ENCODE measurements around the gene KTI12.

Gene KTI12

GRCh38 chr1:52070704-52071103, 37.1 kb upstream of the KTI12 start:
- Histone ChIP-seq H3K4me3 (replicated peaks; ENCODE audit: insufficient read depth, low read length) (no peak overlapping the region), H3K27ac (replicated peaks) (no peak overlapping the region), H3K27me3 (ENCODE audit: insufficient read depth, poor library complexity, severe bottlenecking) (no peaks in the 10 kb centered on the region)
- TF ChIP-seq SPI1 (IDR thresholded peaks at IDR 0.05; ENCODE audit: borderline replicate concordance, low read depth) (no peak), CTCF (IDR thresholded peaks at IDR 0.05; ENCODE audit: insufficient read depth, low read length) (no peak), REST (IDR thresholded peaks at IDR 0.05; ENCODE audit: insufficient replicate concordance, low read depth) (no peak), GABPA (IDR thresholded peaks at IDR 0.05; ENCODE audit: low read depth) (no peak), POLR2AphosphoS5 (IDR thresholded peaks at IDR 0.05; ENCODE audit: low read depth) (no peak)
- DNase-seq (ENCODE audit: low read depth in 1 of 2, low spot score in 1 of 2) = no peak

GRCh38 chr1:52063192-52063591, 29.6 kb upstream of the KTI12 start:
- TF ChIP-seq REST (IDR thresholded peaks at IDR 0.05; ENCODE audit: insufficient replicate concordance, low read depth) (no peak), CTCF (IDR thresholded peaks at IDR 0.05; ENCODE audit: insufficient read depth, low read length) (no peak), GABPA (IDR thresholded peaks at IDR 0.05; ENCODE audit: low read depth) (no peak), POLR2AphosphoS5 (IDR thresholded peaks at IDR 0.05; ENCODE audit: low read depth) (no peak), SPI1 (IDR thresholded peaks at IDR 0.05; ENCODE audit: borderline replicate concordance, low read depth) (no peak)
- no peaks in the 10 kb centered on the region for H3K27me3 ChIP-seq (ENCODE audit: insufficient read depth, poor library complexity, severe bottlenecking)
- DNase-seq (ENCODE audit: low read depth in 1 of 2, low spot score in 1 of 2) = no peak
- H3K4me3 ChIP-seq (replicated peaks; ENCODE audit: insufficient read depth, low read length) = no peak overlapping the region
- H3K27ac ChIP-seq (replicated peaks) = no peak overlapping the region

- no peak overlapping the region for H3K27ac ChIP-seq (replicated peaks)
- DNase-seq (ENCODE audit: low read depth in 1 of 2, low spot score in 1 of 2) = no peak
- no peak overlapping the region for H3K4me3 ChIP-seq (replicated peaks; ENCODE audit: insufficient read depth, low read length)
- no peaks in the 10 kb centered on the region for H3K27me3 ChIP-seq (ENCODE audit: insufficient read depth, poor library complexity, severe bottlenecking)
- TF ChIP-seq GABPA (IDR thresholded peaks at IDR 0.05; ENCODE audit: low read depth) (no peak), POLR2AphosphoS5 (IDR thresholded peaks at IDR 0.05; ENCODE audit: low read depth) (no peak), REST (IDR thresholded peaks at IDR 0.05; ENCODE audit: insufficient replicate concordance, low read depth) (no peak), CTCF (IDR thresholded peaks at IDR 0.05; ENCODE audit: insufficient read depth, low read length) (no peak), SPI1 (IDR thresholded peaks at IDR 0.05; ENCODE audit: borderline replicate concordance, low read depth) (no peak)
Measured at GRCh38 chr1:52060822-52061221, 27.2 kb upstream of the KTI12 start.
